Coronary artery (tissue), 2 donors: ENCODE data around the gene ACER1.
A peak's percentile ranks its signal among the peaks of the same experiment; 100 is the strongest.

Source experiments
- DNase-seq: peaks from one replicate; pipeline ENCODE4 v3.0.0-alpha.2; 2017; ENCODE audit warnings: low spot score
- H3K27ac ChIP-seq, 2 donors: fragments of 200-600 bp; sonication (generic); one replicate each; pipeline ENCODE4 v1.5.1; 2016 to 2019
- H3K4me3 ChIP-seq: fragments of 200-600 bp; sonication (generic); 2 replicates; pipeline ENCODE4 v1.5.1; 2016; ENCODE audit warnings: mild to moderate bottlenecking, moderate library complexity
- CTCF ChIP-seq: fragments of 200-600 bp; sonication (generic); IDR thresholded peaks from one replicate; pipeline ENCODE4 v1.5.1; 2019; ENCODE audit warnings: antibody characterized with exemption

Gene ACER1

GRCh38 chr19:6260912-6261650 is 72.3 kb downstream of the ACER1 start:
- H3K4me3 ChIP-seq, result no peak overlapping the region
- H3K27ac ChIP-seq, result no peak overlapping the region
- TF ChIP-seq CTCF, result no peak
- no peak for DNase-seq

- DNase-seq, result no peak
- no peak for TF ChIP-seq CTCF
- no peak overlapping the region for H3K27ac ChIP-seq
- H3K4me3 ChIP-seq, result no peak overlapping the region
Observed at GRCh38 chr19:6260376-6260775, 73.0 kb downstream of the ACER1 start.

DNA sequence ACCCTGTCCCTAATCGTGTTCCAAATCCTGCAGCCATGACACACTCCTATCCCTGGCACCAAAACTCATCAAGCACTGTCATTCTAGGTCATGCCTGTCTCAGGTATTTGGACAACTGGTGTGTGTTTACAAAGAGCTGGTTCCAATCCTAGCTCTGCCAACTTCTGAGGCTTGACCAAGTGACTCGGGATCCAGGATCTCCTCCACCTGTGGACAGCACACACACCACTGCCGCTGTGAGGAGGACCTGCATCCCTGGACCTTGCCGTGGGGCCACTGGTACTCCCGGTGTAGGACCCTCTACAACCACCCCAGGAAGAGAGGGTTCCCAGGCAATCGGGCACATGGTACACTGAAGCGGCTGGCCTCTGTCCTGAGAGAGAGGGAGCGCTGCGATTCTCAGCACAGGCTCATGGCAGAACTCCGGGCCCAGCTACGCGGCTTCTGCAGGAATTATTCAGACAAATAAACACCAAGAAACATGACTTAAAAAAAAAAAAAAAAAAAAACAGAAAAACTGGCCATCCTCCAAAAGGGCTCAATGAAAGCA is 74.0 kb downstream of the ACER1 start:
- no peak overlapping the region for H3K4me3 ChIP-seq
- peak overlapping the region in 1 of 2 donors; percentile 40 for H3K27ac ChIP-seq
- DNase-seq, result no peak
- TF ChIP-seq CTCF, result no peak

DNA sequence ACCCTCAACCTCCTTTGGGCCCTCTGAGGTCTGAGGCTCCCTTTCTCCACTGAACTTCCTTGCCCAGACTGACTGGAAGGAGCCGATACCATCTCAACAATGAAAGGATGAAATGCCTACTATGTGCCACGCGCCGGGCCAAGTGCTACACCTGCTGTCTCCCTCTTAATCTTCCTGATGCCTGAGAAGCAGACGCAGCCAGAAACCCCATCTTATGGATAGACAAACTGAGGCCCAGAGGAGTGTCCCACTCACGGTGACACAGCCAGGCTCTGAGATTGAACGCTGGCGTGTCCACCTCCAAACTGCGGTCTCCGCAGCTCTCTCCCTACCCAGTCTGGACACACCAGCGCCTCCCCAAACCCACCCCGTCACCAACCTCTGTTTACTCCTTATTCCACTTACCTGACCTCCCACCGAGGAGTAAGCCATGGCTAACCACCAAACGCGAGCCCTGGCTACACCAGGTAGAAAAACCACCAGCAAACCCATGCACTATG is 74.5 kb downstream of the ACER1 start:
- H3K27ac ChIP-seq, result peak overlapping the region in 1 of 2 donors; percentile 40
- no peak overlapping the region for H3K4me3 ChIP-seq

More for the DNA sequence above, 74.5 kb downstream of the ACER1 start:
- no peak for TF ChIP-seq CTCF
- DNase-seq, result no peak
